IMR-90 (cell line): Measurements from ENCODE around the gene CDC42EP4. TPM values are rescaled to one million over a fixed set of nuclear protein-coding genes. Genes with fewer than 3 reads are reported as not detected.

Source experiments
- ATAC-seq: fragments of 200-7000 bp; cut with Tn5 transposase; 2 replicates; pipeline ENCODE4 v1.9.1; 2020; ENCODE audit warnings: low read depth, mild to moderate bottlenecking, moderate library complexity
- BruUV-seq: library from RNA; stranded (reverse); fragments of 400-500 nt; replicated peaks from 2 replicates; lab custom pipeline; 2021; lab: Mats Ljungman, UMichigan
- CTCF ChIA-PET: fragments of 300-600 bp; formaldehyde crosslinking; extraction: SDS; loops from one replicate; lab custom pipeline; 2021; ENCODE audit warnings: antibody characterized with exemption; lab: Yijun Ruan, JAX
- POLR2A ChIA-PET: fragments of 300-600 bp; sonication (Branson Sonifier 250); formaldehyde crosslinking; loops from one replicate; lab custom pipeline; 2022; ENCODE audit warnings: antibody characterized with exemption; ENCODE audit not compliant: unreplicated experiment; lab: Charles Lee
- DNase-seq: peaks from one replicate; pipeline ENCODE4 v3.0.0; 2013
- H2AFZ ChIP-seq: replicated peaks from 2 replicates; pipeline ENCODE3; 2013; ENCODE audit warnings: low read length, mild to moderate bottlenecking; ENCODE audit not compliant: poor library complexity
- H2AK5ac ChIP-seq: 2 replicates; pipeline ENCODE4 v1.6.1; 2013; ENCODE audit warnings: low read depth, low read length, inconsistent platforms
- H2AK9ac ChIP-seq: replicated peaks from 2 replicates; pipeline ENCODE3; 2013; ENCODE audit warnings: mild to moderate bottlenecking, low read depth, low read length, moderate library complexity; ENCODE audit not compliant: poor library complexity
- H2BK120ac ChIP-seq: 2 replicates; pipeline ENCODE4 v1.6.1; 2013; ENCODE audit warnings: low read depth, low read length, inconsistent platforms
- H2BK15ac ChIP-seq: 3 replicates; pipeline ENCODE4 v1.6.1; 2013; ENCODE audit warnings: low read depth, low read length, inconsistent platforms
- H2BK20ac ChIP-seq: 2 replicates; pipeline ENCODE4 v1.6.1; 2013; ENCODE audit warnings: low read depth, mild to moderate bottlenecking, inconsistent platforms, low read length, moderate library complexity
- H2BK5ac ChIP-seq: 2 replicates; pipeline ENCODE4 v1.6.1; 2013; ENCODE audit warnings: mild to moderate bottlenecking, low read depth, low read length, inconsistent platforms; ENCODE audit not compliant: poor library complexity, severe bottlenecking
- H3K14ac ChIP-seq: replicated peaks from 2 replicates; pipeline ENCODE4 v1.6.1; 2013; ENCODE audit warnings: low read depth, low read length, inconsistent platforms
- H3K18ac ChIP-seq: 2 replicates; pipeline ENCODE4 v1.6.1; 2013; ENCODE audit warnings: low read depth, low read length, control low read depth
- H3K23ac ChIP-seq: 2 replicates; pipeline ENCODE4 v1.6.1; 2013; ENCODE audit warnings: low read depth, low read length, inconsistent platforms
- H3K27ac ChIP-seq: 2 replicates; pipeline ENCODE4 v1.5.1; 2013; ENCODE audit warnings: mild to moderate bottlenecking, control low read depth, low read length; ENCODE audit not compliant: insufficient read depth
- H3K27me3 ChIP-seq: 2 replicates; pipeline ENCODE4 v1.6.1; 2013; ENCODE audit warnings: low read length; ENCODE audit not compliant: control insufficient read depth, insufficient read depth
- H3K36me3 ChIP-seq: 2 replicates; pipeline ENCODE4 v1.6.1; 2013; ENCODE audit warnings: low read length, mixed read lengths; ENCODE audit not compliant: control insufficient read depth, insufficient read depth
- H3K4ac ChIP-seq: 2 replicates; pipeline ENCODE4 v1.6.1; 2013; ENCODE audit warnings: low read depth, low read length, inconsistent platforms
- H3K4me1 ChIP-seq: 2 replicates; pipeline ENCODE4 v1.6.1; 2013; ENCODE audit warnings: low read length, mixed read lengths; ENCODE audit not compliant: control insufficient read depth, insufficient read depth
- H3K4me2 ChIP-seq: 2 replicates; pipeline ENCODE4 v1.6.1; 2013; ENCODE audit warnings: low read depth, mild to moderate bottlenecking, control low read depth, low read length, moderate library complexity
- H3K4me3 ChIP-seq: 2 replicates; pipeline ENCODE4 v1.5.1; 2013; ENCODE audit warnings: low read depth, mild to moderate bottlenecking, control low read depth, low read length, moderate library complexity; ENCODE audit not compliant: insufficient read depth
- H3K56ac ChIP-seq: 2 replicates; pipeline ENCODE4 v1.6.1; 2013; ENCODE audit warnings: low read length, inconsistent platforms; ENCODE audit not compliant: insufficient read depth; ENCODE audit errors: extremely low read depth
- H3K79me1 ChIP-seq, 2 experiments: 2 replicates each; pipeline ENCODE4 v1.6.1; 2013; ENCODE audit warnings: low read length in 2 of 2, inconsistent platforms in 1 of 2, low read depth in 1 of 2
- H3K9ac ChIP-seq: 2 replicates; pipeline ENCODE4 v1.6.1; 2013; ENCODE audit warnings: low read depth, low read length, control low read depth
- H3K9me1 ChIP-seq: 2 replicates; pipeline ENCODE4 v1.6.1; 2013; ENCODE audit warnings: low read length, inconsistent platforms; ENCODE audit not compliant: insufficient read depth
- H3K9me3 ChIP-seq: 2 replicates; pipeline ENCODE4 v1.6.1; 2013; ENCODE audit warnings: low read length; ENCODE audit not compliant: control insufficient read depth, insufficient read depth
- H4K20me1 ChIP-seq: 2 replicates; pipeline ENCODE4 v1.6.1; 2013; ENCODE audit warnings: low read length, inconsistent platforms; ENCODE audit not compliant: insufficient read depth
- H4K5ac ChIP-seq: 2 replicates; pipeline ENCODE4 v1.6.1; 2013; ENCODE audit warnings: mild to moderate bottlenecking, low read depth, low read length, control low read depth
- H4K8ac ChIP-seq, 2 experiments: 2 replicates each; pipeline ENCODE4 v1.6.1; 2013; ENCODE audit warnings: low read depth in 2 of 2, low read length in 2 of 2, control low read depth in 1 of 2, inconsistent platforms in 1 of 2
- H4K91ac ChIP-seq: 2 replicates; pipeline ENCODE4 v1.6.1; 2013; ENCODE audit warnings: low read depth, low read length, inconsistent platforms; ENCODE audit not compliant: insufficient read depth
- BHLHE40 ChIP-seq: fragments of 150-350 bp; IDR thresholded peaks from 2 replicates; pipeline ENCODE4 v1.6.1; 2016; ENCODE audit warnings: mild to moderate bottlenecking, low read depth, low read length
- CEBPB ChIP-seq: IDR thresholded peaks from 2 replicates; pipeline ENCODE4 v1.6.1; 2012; ENCODE audit warnings: low read depth, low read length, improper control_type of control experiment
- CHD1 ChIP-seq: IDR thresholded peaks from 2 replicates; pipeline ENCODE4 v1.6.1; 2012; ENCODE audit warnings: low read depth, low read length, improper control_type of control experiment
- ELK1 ChIP-seq: fragments of 150-350 bp; IDR thresholded peaks from 2 replicates; pipeline ENCODE4 v1.6.1; 2016; ENCODE audit warnings: low read depth, mild to moderate bottlenecking, low read length, moderate library complexity, borderline replicate concordance
- FOS ChIP-seq: fragments of 150-350 bp; IDR thresholded peaks from 2 replicates; pipeline ENCODE4 v1.6.1; 2016; ENCODE audit warnings: low read depth, low read length
- MAFK ChIP-seq: IDR thresholded peaks from 2 replicates; pipeline ENCODE4 v1.6.1; 2012; ENCODE audit warnings: low read depth, low read length, improper control_type of control experiment
- MAZ ChIP-seq: IDR thresholded peaks from 2 replicates; pipeline ENCODE4 v1.6.1; 2012; ENCODE audit warnings: low read depth, mild to moderate bottlenecking, low read length, improper control_type of control experiment, moderate library complexity, borderline replicate concordance
- MXI1 ChIP-seq: IDR thresholded peaks from 2 replicates; pipeline ENCODE4 v1.6.1; 2012; ENCODE audit warnings: low read depth, mild to moderate bottlenecking, low read length, moderate library complexity, borderline replicate concordance
- NFE2L2 ChIP-seq: fragments of 150-350 bp; IDR thresholded peaks from 2 replicates; pipeline ENCODE4 v1.6.1; 2016; ENCODE audit warnings: low read depth, mild to moderate bottlenecking, low read length
- POLR2A ChIP-seq: IDR thresholded peaks from 2 replicates; pipeline ENCODE4 v1.6.1; 2012; ENCODE audit warnings: mild to moderate bottlenecking, low read depth, low read length
- RAD21 ChIP-seq: IDR thresholded peaks from 2 replicates; pipeline ENCODE4 v1.6.1; 2012; ENCODE audit warnings: low read length, improper control_type of control experiment
- RCOR1 ChIP-seq: IDR thresholded peaks from 2 replicates; pipeline ENCODE4 v1.6.1; 2012; ENCODE audit warnings: mild to moderate bottlenecking, low read length, improper control_type of control experiment; ENCODE audit not compliant: insufficient replicate concordance
- RFX5 ChIP-seq: IDR thresholded peaks from 2 replicates; pipeline ENCODE4 v1.8.0; 2012; ENCODE audit warnings: low read depth, mild to moderate bottlenecking, low read length, moderate library complexity
- SMC3 ChIP-seq: fragments of 150-350 bp; IDR thresholded peaks from 2 replicates; pipeline ENCODE4 v1.6.1; 2016; ENCODE audit warnings: low read depth, mild to moderate bottlenecking, antibody characterized with exemption, low read length, moderate library complexity
- USF2 ChIP-seq: fragments of 150-350 bp; IDR thresholded peaks from 2 replicates; pipeline ENCODE4 v1.6.1; 2017; ENCODE audit warnings: mild to moderate bottlenecking, antibody characterized with exemption, low read length, low read depth
- WGBS, 2 experiments: methylation state at CpG; one replicate each; pipeline versions ENCODE4 v1.1.5 to v1.1.7; 2013; ENCODE audit warnings: missing lambda C conversion rate in 2 of 2; ENCODE audit not compliant: insufficient read length in 1 of 2; ENCODE audit errors: extremely low coverage in 2 of 2; 5-methylcytosine and 5-hydroxymethylcytosine counted together
- dilution Hi-C: fragments of 300-500 bp; cut with HindIII; formaldehyde crosslinking; loops from one replicate; pipeline ENCODE4 v1.14.3; 2018; ENCODE audit warnings: low sequenced_read_pairs; ENCODE audit not compliant: unreplicated experiment
- in situ Hi-C: fragments of 300-500 bp; cut with MboI; formaldehyde crosslinking; loops from 3 replicates; pipeline ENCODE4 v1.14.3; 2019; ENCODE audit warnings: low sequenced_read_pairs, inconsistent platforms, mixed read lengths
- intact Hi-C: fragments of 100-400 bp; cut with micrococcal nuclease; formaldehyde crosslinking; loops from 2 replicates; pipeline ENCODE4 v1.10.0; 2022
- polyA plus RNA-seq, 3 experiments: library from polyadenylated mRNA; depleted of rRNA; stranded (reverse); fragments of >200 nt; gene quantifications; 2 replicates each; pipeline ENCODE4 v1.2.3, GENCODE V29; 2012; ENCODE audit warnings: low replicate concordance in 1 of 3
- total RNA-seq: library from RNA; depleted of rRNA; stranded (reverse); fragments of >200 nt; gene quantifications from 2 replicates; pipeline ENCODE4 v1.2.3, GENCODE V29; 2012
- TF ChIP-seq, protein P1 (sequence below): conservative IDR thresholded peaks from 2 replicates; pipeline ENCODE4 v1.5.1; 2012; ENCODE audit warnings: mild to moderate bottlenecking, low read depth, low read length, improper control_type of control experiment

Gene CDC42EP4
- total and polyA plus RNA-seq, 2 of the 4 experiments (the other 2 are of a cell fraction) = 14.3 to 25.8 TPM

GRCh38 chr17:73257516-73257915 lies 54.3 kb downstream of the CDC42EP4 start:
- no peak overlapping the region for H4K8ac ChIP-seq
- H2BK120ac ChIP-seq = no peak overlapping the region
- H3K23ac ChIP-seq = no peak overlapping the region
- H3K4me2 ChIP-seq = no peak overlapping the region
- H3K9ac ChIP-seq = no peak overlapping the region
- no peaks in the 10 kb centered on the region for H4K20me1 ChIP-seq
- H3K4me3 ChIP-seq = no peak overlapping the region
- H2BK15ac ChIP-seq = no peak overlapping the region
- no peak for TF ChIP-seq POLR2A
- no peak for TF ChIP-seq USF2
- TF ChIP-seq NFE2L2 = no peak
- no peak for TF ChIP-seq ELK1
- no peak for TF ChIP-seq RCOR1
- no peak for TF ChIP-seq MAFK
- TF ChIP-seq, protein P1, sequence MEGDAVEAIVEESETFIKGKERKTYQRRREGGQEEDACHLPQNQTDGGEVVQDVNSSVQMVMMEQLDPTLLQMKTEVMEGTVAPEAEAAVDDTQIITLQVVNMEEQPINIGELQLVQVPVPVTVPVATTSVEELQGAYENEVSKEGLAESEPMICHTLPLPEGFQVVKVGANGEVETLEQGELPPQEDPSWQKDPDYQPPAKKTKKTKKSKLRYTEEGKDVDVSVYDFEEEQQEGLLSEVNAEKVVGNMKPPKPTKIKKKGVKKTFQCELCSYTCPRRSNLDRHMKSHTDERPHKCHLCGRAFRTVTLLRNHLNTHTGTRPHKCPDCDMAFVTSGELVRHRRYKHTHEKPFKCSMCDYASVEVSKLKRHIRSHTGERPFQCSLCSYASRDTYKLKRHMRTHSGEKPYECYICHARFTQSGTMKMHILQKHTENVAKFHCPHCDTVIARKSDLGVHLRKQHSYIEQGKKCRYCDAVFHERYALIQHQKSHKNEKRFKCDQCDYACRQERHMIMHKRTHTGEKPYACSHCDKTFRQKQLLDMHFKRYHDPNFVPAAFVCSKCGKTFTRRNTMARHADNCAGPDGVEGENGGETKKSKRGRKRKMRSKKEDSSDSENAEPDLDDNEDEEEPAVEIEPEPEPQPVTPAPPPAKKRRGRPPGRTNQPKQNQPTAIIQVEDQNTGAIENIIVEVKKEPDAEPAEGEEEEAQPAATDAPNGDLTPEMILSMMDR = no peak
- no peak for TF ChIP-seq SMC3
- no peak for TF ChIP-seq RAD21
- no peak for TF ChIP-seq CHD1
- no peak for TF ChIP-seq MAZ
- TF ChIP-seq BHLHE40 = no peak
- TF ChIP-seq MXI1 = no peak
- TF ChIP-seq FOS = no peak
- TF ChIP-seq CEBPB = no peak
- no peak for TF ChIP-seq RFX5
- H2AK9ac ChIP-seq = no peak overlapping the region
- no peak overlapping the region for H3K56ac ChIP-seq
- CTCF ChIA-PET = no interaction called here
- H2AFZ ChIP-seq = no peak overlapping the region
- H3K9me3 ChIP-seq = no peaks in the 10 kb centered on the region
- DNase-seq (no peak), ATAC-seq (no peak)
- intact Hi-C loops (loop anchor here (5.0 kb wide), 1 partner anchor 920 kb away; no protein-coding TSS in a partner anchor), dilution Hi-C loops (no loop called here), in situ Hi-C loops (loop anchor here (5.0 to 25.0 kb wide), 3 partner anchors 115 to 930 kb away; no protein-coding TSS in a partner anchor)
- H3K27ac ChIP-seq = no peak overlapping the region
- no TSS peak for BruUV-seq
- no peak overlapping the region for H2AK5ac ChIP-seq
- H3K36me3 ChIP-seq = no peaks in the 10 kb centered on the region
- H3K18ac ChIP-seq = no peak overlapping the region
- no peak overlapping the region for H2BK5ac ChIP-seq
- H3K4ac ChIP-seq = no peak overlapping the region
- POLR2A ChIA-PET = no interaction called here
- H3K27me3 ChIP-seq = no peaks in the 10 kb centered on the region
- WGBS, 2 experiments = 80% methylated on average over 1 of the region's 6 CpGs; no CpG with 5 or more reads in 1 of the 2 experiments
- H3K79me1 ChIP-seq = no peaks in the 10 kb centered on the region
- no peak overlapping the region for H4K5ac ChIP-seq
- no peaks in the 10 kb centered on the region; the same call in 1 of the 2 replicates for H3K9me1 ChIP-seq
- no peaks in the 10 kb centered on the region for H3K4me1 ChIP-seq
- no peak overlapping the region for H3K14ac ChIP-seq
- no peak overlapping the region for H4K91ac ChIP-seq
- no peak overlapping the region for H2BK20ac ChIP-seq
